Testis (tissue), 3 donors: ENCODE measurements around the gene MAN1C1. TPM values are rescaled to one million over a fixed set of nuclear protein-coding genes. Genes with fewer than 3 reads are reported as not detected.

Experiments
- DNase-seq: peaks from one replicate; pipeline ENCODE4 v3.0.0-alpha.2; 2019
- H3K27ac ChIP-seq, 2 donors: fragments of 200-600 bp; sonication (generic); one replicate each; pipeline ENCODE4 v1.5.1; 2019
- H3K27me3 ChIP-seq: fragments of 200-600 bp; sonication (generic); one replicate; pipeline ENCODE4 v1.5.1; 2019
- H3K36me3 ChIP-seq: fragments of 200-600 bp; sonication (generic); one replicate; pipeline ENCODE4 v1.5.1; 2017; ENCODE audit warnings: low read depth; ENCODE audit errors: missing control alignments
- H3K4me1 ChIP-seq: fragments of 200-600 bp; sonication (generic); one replicate; pipeline ENCODE4 v1.5.1; 2019
- H3K4me3 ChIP-seq, 2 donors: fragments of 200-600 bp; sonication (generic); one replicate each; pipeline ENCODE4 v1.5.1; 2017 to 2019
- H3K9me3 ChIP-seq: fragments of 200-600 bp; sonication (generic); one replicate; pipeline ENCODE4 v1.5.1; 2017
- CTCF ChIP-seq, 3 experiments: fragments of 450-650 bp in 2 of 3; fragments of 200-600 bp in 1 of 3; sonication (generic) in 1 of 3; IDR thresholded peaks; one replicate each; pipeline ENCODE4 v1.5.1; 2016 to 2019; ENCODE audit warnings: antibody characterized with exemption in 3 of 3, mild to moderate bottlenecking in 2 of 3, moderate library complexity in 1 of 3
- POLR2A ChIP-seq: fragments of 450-650 bp; IDR thresholded peaks from one replicate; pipeline ENCODE4 v1.6.1; 2017; ENCODE audit warnings: antibody characterized with exemption, mild to moderate bottlenecking, moderate library complexity
- WGBS, 2 donors: methylation state at CpG; one replicate each; pipeline ENCODE4 v1.1.5; 2018; 5-methylcytosine and 5-hydroxymethylcytosine counted together
- intact Hi-C: fragments of 100-400 bp; cut with DNase I; formaldehyde crosslinking; loops from one replicate; pipeline ENCODE4 v1.15.1; 2023; ENCODE audit warnings: low total_unique reads
- polyA plus RNA-seq: library from polyadenylated mRNA; stranded (reverse); fragments of 350-450 nt; fragmentation: Illumina TruSeq; extraction: RNeasy Lipid Tissue Mini Kit (QIAGEN cat#74804); gene quantifications from one replicate; pipeline ENCODE4 v1.2.3, GENCODE V29; 2014; ENCODE audit warnings: low read depth, low replicate concordance; ENCODE audit not compliant: insufficient read depth
- total RNA-seq, 2 donors: library from RNA; depleted of rRNA; stranded (reverse); fragments of >200 nt; gene quantifications; one replicate each; pipeline ENCODE4 v1.2.3, GENCODE V29; 2016

MAN1C1 gene
- total and polyA plus RNA-seq, 3 donors from 2014 or later: 12.8 to 21.1 (median 14.8) TPM

- 77 to 82% methylated on average over 5 to 13 of the region's 13 CpGs for WGBS, 2 donors
- Histone ChIP-seq H3K27me3 (no peaks in the 10 kb centered on the region), H3K27ac (no peak overlapping the region), H3K36me3 (no peaks in the 10 kb centered on the region), H3K9me3 (no peaks in the 10 kb centered on the region), H3K4me1 (peaks cover 29% of the 10 kb centered on the region), H3K4me3 (no peak overlapping the region)
- intact Hi-C loops: no loop called here
- DNase-seq: no peak
- no peak for TF ChIP-seq POLR2A
- TF ChIP-seq CTCF (IDR thresholded peaks at IDR 0.05): no peak
Observed at GRCh38 chr1:25766721-25767436, 150.3 kb downstream of the MAN1C1 start.

- intact Hi-C loops: no loop called here
- Histone ChIP-seq H3K9me3 (no peaks in the 10 kb centered on the region), H3K36me3 (no peaks in the 10 kb centered on the region)
Observed at GRCh38 chr1:25767437-25767770, 150.8 kb downstream of the MAN1C1 start.

GRCh38 chr1:25768999-25769398 is 152.4 kb downstream of the MAN1C1 start:
- Histone ChIP-seq H3K36me3 (no peaks in the 10 kb centered on the region), H3K27ac (no peak overlapping the region), H3K9me3 (no peaks in the 10 kb centered on the region), H3K4me1 (peaks cover 30% of the 10 kb centered on the region), H3K4me3 (no peak overlapping the region), H3K27me3 (no peaks in the 10 kb centered on the region)
- TF ChIP-seq CTCF (IDR thresholded peaks at IDR 0.05) (no peak), POLR2A (no peak)
- no peak for DNase-seq
- WGBS, 2 donors: 86 to 96% methylated on average over 2 of the region's 2 CpGs
- intact Hi-C loops: no loop called here

More at GRCh38 chr1:25767437-25767770, 150.8 kb downstream of the MAN1C1 start:
- Histone ChIP-seq H3K4me1 (peaks cover 30% of the 10 kb centered on the region), H3K27me3 (no peaks in the 10 kb centered on the region), H3K27ac (no peak overlapping the region), H3K4me3 (no peak overlapping the region)
- DNase-seq: no peak
- TF ChIP-seq POLR2A (no peak), CTCF (IDR thresholded peaks at IDR 0.05) (no peak)

- Histone ChIP-seq H3K4me3 (no peak overlapping the region), H3K36me3 (no peaks in the 10 kb centered on the region), H3K9me3 (no peaks in the 10 kb centered on the region), H3K4me1 (peaks cover 30% of the 10 kb centered on the region), H3K27me3 (no peaks in the 10 kb centered on the region), H3K27ac (no peak overlapping the region)
- no peak for DNase-seq
- intact Hi-C loops: no loop called here
- TF ChIP-seq POLR2A (no peak), CTCF (IDR thresholded peaks at IDR 0.05) (no peak)
- 93 to 94% methylated on average over 13 to 25 of the region's 27 CpGs for WGBS, 2 donors
Observed at GRCh38 chr1:25769625-25770383, 153.2 kb downstream of the MAN1C1 start.
